ENCODE measurements around the gene SLC49A3. TPM values are rescaled to one million over a fixed set of nuclear protein-coding genes. Genes with fewer than 3 reads are reported as not detected.
"Not testable (repeated sequence)": the region's sequence is repeated elsewhere in the genome, so short reads cannot be mapped to it uniquely, and the experiment has no call there.

Gene SLC49A3
- polyA plus RNA-seq, 4 donors, result 2.6 to 7.1 (median 3.6) TPM

DNA sequence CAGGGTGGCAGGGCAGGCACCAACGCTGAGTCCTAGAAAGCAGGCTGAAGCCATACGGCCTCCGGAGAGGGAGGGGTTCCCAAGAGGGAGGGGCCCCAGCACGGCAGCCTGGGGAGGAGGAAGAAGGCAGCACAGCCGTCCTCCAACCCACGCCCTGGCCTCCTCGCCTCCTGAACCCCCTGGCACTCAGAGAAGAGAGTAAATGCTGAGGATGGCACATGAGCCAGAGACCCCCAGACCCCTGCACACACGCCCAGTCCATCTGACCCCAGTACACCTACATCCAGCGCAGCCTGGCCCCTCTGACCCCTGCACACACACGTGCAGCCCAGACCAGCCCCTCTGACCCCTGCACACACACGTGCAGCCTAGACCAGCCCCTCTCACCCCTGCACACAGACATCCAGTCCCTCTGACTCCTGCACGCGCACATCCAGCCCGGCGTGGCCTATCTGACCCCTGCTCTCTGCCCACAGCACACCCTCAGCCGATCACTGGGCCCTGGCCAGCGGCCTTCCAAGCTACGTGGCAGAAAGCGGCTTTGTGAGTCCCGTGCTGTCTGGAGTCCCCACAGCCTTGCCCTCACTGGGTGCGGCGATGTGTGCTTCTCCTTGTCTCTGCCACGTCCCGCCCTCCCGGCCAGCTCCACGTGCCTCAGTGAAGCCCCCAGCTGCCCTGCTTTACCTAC, 33.3 kb downstream of the SLC49A3 start:
- DNase-seq (ENCODE audit: low read depth in 4 of 4, low spot score in 3 of 4), result no peak

DNA sequence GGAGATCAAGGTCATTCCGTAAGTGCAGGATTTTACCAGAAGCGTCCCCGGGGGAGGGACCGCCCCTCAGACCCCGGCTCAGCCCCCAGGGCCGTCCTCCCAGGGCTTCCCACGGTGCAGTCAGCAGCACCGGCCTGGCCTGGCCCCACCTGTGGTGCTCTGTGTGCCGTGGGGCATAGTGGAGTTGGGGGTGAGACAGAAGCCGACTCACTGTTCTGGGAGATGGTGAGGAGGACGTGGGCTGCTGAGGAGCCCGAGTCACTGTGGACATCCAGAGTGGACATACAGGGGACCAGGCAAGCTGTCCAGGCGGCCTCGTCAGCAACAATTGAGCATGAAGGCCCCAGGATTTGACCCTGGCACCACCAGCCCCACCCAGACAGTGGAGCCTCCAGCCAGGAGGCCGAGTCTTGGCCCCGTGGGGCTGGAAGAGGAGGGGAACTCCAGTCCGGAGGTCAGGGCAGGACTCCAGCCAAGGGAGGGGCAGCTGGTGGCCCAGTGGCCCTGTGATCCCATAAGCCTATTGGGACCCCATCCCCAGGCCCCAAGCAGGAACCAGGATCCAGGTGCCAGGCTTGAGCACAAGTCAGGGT, 34.0 kb downstream of the SLC49A3 start:
- no peak for DNase-seq (ENCODE audit: low read depth in 4 of 4, low spot score in 3 of 4)

DNA sequence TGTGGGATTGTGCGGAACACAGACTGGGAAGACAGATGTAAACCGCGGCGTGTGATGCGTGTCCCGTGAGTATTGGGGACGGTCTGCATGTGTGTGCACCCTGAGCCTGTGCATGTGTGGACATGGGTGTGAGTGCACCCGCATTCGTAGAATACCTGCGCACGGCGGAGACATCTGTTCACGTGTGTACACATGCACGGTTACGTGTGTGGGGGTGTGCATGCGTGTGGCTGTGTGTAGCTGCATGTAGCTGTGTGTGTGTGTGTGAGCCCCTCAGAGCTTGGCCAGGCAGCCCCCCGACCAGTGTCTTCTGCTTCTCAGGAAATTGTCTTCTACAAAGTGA, 34.5 kb downstream of the SLC49A3 start:
- DNase-seq (ENCODE audit: low read depth in 4 of 4, low spot score in 3 of 4), result no peak

DNA sequence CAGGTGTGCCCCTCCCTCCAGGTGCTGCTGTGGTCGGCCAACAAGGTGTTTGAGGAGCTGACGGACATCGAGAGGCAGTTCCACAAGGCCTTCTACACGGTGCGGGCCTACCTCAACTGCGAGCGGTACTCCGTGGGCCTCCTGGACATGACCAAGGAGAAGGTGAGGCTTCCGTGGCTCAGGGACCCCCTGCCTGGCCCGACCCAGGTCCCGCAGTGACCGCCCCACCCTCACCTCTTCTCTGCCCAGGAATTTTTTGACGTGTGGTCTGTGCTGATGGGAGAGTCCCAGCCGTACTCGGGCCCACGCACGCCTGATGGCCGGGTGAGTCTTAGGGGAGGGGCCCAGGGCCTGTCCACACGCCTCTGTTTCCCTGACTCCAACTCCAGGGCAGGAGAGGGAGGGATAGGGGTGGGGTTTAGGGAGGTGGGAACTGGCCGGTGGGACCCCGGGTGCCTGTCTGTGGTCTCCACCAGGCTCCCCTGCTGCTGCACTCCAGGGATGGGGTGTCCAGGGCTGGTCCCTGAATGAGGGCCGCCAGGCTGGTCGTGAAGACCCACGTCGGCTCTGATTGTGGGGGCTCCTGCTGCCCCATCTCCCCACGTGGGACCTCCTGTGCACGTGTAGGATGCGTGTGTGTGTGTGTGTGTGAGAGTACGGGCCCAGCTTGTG, 35.0 kb downstream of the SLC49A3 start:
- no peak for DNase-seq (ENCODE audit: low read depth in 4 of 4, low spot score in 3 of 4)

DNA sequence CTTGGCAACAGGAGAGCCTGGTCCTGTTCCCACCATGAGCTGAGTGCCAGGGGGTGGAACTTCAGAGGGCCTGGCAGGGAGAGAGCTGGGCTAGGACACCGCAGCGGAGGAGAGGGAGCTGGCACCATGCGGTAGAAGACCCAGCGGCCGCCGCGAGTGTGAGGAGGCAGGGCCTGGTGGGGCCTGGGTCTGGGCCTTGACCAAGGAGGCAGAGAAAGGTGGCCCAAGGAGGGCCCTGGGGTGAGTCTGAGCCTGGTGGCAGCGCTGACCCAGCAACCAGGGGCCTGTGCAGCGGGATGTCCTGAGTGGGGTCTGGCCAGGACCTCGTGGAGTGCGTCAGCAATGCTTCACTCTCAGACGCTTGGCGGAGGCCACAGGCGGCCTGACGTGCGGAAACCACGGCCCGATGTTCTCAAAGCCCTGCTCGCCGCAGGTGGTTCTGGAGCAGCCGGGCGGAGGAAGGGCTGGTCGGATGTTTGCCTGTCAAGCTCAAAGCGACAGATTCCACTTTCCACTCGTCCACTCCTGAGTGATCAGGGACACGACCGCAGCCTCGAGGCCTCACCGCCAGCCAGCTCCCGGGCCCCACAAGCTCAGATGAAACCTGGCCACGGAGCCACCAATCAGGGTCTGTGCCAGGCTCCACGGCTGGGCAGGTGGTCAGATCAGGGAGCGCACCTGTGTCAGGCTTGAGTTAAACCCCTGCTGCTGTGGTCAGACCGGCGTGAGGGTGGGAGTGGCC, 35.7 kb downstream of the SLC49A3 start:
- DNase-seq (ENCODE audit: low read depth in 4 of 4, low spot score in 3 of 4), result no peak

DNA sequence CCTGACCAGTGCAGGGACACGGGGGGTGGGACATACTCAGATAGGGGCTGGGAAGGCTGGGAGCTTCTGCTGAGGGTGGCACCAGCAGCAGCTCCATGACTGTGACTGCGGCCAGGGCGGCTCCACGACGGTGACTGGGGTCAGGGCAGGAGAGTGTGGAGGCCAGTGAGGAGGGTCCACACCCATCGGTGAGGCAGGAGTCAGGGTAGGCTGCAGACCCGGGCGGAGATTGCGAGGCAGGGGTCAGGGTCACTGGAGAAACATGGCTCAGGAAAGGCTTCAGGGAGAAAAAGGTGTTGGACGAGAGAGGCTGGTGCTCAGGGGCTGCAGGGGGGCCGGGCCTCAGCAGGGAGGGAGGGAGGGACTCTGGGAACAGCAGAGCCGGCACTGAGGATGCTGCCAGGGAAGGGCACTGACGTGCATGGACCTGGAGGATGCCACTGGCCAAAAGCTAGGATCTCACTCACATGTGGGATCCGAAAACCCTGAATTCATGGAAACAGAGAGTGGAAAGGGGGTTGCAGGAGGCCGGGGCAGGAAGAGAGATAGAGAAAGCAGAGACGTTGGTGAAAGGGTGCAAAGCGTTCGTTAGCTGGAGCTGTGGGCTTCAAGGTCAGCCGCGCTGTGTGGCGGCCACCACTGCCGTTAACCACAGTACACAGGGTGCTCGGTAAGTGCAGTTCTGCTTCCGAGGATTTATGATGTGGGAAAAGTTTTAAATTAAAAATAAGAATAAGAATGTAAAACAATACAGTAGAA, 36.9 kb downstream of the SLC49A3 start:
- DNase-seq (ENCODE audit: low read depth in 4 of 4, low spot score in 3 of 4), result no peak

DNA sequence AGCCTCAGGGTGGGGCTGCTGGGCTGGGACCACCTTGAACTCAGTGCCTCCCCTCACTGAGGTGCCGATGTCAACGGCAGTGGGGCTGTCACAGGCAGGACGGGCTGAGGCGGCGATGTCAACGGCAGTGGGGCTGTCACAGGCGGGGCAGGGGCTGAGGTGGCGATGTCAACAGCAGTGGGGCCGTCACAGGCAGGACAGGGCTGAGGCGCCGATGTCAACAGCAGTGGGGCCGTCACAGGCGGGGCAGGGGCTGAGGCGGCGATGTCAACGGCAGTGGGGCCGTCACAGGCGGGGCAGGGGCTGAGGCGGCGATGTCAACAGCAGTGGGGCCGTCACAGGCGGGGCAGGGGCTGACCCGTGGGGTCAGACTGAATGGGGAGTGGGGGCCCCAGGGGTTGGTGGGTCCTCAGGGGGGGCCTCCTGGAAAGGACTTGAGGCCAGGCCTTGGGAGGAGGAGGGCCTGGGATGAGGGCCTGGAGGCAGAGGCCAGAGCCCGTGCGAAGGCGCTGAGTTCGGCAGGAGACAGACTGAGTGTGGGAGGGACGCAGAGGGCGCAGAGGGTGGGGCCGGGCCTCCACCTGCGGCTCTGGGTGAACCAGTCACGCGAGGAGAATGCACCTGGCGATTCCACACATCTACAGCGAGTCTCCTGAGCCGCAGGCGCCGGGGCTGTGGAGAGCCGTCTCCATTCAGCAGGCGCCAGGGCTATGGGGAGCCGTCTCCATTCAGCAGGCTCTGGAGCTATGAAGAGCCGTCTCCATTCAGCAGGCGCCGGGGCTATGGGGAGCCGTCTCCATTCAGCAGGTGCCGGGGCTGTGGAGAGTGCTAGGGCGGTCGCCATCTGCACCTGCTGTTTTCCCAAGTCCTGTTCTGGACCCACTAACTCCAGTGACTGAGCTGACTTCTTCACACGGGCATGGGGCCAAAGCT, 37.7 kb downstream of the SLC49A3 start:
- DNase-seq (ENCODE audit: low read depth in 4 of 4, low spot score in 3 of 4), result no peak

DNA sequence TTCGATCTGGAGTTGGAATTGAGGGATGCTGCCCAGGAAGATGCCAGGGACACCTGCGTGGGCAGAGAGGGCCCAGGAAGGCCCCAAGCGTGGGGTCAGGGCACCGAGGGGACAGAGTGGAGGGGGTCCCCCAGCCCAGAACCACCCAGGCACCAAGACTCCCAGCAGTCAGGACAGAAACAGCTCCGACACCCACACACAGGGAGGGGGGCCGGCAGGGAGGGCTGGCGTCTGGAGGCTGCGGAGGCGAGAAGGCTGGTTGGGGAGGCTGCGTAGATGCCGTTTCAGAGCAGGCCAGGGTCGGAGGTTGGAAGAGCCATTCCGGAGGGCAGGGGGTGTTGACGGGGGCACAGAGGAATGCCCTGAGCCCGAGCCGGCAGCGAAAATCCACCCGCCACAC, 38.5 kb downstream of the SLC49A3 start:
- no peak for DNase-seq (ENCODE audit: low read depth in 4 of 4, low spot score in 3 of 4)

DNA sequence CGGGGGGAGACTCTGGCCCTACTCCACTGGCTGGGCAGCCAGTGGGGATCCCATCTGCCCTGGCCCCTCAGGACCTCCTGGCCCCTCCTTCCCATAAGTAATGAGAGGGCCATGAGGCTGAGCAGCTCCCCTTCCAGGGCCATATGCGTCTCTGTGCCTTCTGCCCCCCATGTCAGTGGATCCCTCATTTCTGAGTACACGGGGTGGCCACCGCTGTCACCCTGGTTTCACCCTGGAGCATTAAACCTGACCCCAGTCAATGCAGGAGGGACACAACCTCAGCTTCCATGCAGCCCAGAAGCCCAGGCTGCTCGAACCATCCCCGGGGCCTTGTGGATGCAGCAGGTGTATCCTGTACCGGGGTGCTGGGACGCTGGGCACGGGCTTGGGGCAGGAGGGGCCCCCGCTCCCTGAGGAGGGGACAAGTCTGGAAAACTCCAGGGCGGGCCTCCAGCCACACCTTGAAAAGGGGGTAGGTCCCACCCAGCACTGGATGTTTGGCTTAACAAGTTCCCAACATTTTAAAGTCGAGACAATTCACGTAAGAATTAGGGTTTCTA, 39.1 kb downstream of the SLC49A3 start:
- DNase-seq (ENCODE audit: low read depth in 4 of 4, low spot score in 3 of 4), result no peak

DNA sequence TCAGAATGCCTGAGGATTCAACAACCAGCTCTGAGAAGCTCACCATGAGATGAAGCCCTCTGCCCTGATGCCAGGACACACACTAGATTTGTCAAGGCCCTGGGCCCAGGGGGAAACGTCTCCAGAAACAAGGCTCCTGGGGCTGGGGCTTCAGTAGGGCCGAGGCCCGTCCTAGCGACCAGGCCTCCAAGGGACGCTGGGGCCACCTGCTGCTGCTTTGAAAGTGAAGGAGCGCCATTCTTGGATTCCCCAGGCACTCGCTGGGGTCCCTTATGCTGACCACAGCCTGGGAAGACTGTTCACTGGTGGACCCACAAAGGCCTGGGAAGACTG, 39.7 kb downstream of the SLC49A3 start:
- no peak for DNase-seq (ENCODE audit: low read depth in 4 of 4, low spot score in 3 of 4)

DNA sequence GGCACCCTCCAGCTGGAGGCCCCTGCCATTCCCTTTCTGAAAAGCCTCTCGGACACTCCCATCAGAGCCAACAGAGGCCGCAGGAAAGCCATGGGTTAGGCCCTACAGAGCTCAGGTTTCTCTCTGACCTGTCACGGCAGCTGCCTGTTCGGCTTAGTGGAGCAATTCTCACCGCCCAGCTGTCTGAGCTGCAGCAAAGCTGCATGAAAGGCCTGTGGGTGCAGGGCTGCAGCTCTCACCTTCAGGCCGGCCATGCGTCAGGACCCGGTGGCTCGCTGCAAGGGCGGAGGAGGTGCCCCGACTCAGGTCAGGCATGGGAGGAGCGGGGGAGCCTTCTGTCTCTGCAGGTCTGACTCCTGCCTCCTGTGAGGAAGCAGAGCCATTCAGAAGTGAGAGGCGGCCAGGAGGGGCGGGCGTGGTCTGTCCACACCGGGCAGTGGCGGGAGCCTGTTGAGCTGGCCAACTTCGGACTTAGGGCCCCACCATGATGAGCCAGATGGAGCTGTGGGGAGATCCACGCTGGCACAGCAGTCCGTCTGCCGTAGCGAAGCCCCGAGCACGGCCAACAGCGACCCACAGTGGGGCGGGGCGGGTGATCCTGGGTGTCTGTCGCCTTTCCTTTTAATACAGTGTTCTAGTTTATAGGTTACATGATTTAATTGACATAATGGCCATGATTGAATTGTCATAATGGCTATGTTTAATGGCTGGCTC, 40.2 kb downstream of the SLC49A3 start:
- peak in 1 of 4 donors; percentile 57 for DNase-seq (ENCODE audit: low read depth in 4 of 4, low spot score in 3 of 4)

DNA sequence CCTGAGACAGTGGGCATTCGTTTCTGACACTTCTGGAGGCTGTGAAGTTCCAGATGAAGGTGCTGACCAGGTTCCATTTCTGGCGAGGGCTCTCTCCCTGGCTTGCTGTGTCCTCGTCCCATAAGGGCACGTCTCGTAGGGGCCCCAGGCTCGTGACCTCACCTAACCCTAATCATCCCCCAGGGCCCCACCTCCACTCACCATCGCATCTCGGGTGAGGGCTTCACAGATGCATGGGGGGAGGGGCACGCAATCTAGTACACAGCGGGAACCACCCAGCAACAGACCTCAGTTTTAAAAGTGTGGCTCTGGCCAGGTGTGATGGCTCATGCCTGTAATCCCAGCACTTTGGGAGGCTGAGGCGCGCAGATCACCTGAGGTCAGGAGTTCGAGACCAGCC, 41.5 kb downstream of the SLC49A3 start:
- DNase-seq (ENCODE audit: low read depth in 4 of 4, low spot score in 3 of 4), result no peak

DNA sequence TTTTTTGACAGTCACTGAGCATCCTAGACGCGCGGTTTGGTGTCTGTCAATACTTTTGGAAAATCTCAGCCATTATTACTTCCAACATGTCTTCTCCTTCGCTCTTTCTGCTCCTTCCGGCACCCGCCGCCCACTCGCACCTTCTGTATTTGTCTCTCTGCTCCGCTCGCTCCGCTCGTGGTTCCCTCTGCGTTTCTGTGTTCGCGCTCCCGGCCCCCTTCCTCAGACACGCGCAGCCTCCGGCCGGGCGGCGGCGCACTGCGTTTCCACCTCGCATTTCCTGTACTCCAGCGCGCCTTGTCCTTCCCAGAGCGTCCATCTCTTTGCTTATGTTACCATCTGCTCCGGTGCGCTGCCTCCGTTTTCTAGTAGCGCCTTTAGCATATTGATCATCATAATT, 42.5 kb downstream of the SLC49A3 start:
- DNase-seq (ENCODE audit: low read depth in 4 of 4, low spot score in 3 of 4), result no peak

DNA sequence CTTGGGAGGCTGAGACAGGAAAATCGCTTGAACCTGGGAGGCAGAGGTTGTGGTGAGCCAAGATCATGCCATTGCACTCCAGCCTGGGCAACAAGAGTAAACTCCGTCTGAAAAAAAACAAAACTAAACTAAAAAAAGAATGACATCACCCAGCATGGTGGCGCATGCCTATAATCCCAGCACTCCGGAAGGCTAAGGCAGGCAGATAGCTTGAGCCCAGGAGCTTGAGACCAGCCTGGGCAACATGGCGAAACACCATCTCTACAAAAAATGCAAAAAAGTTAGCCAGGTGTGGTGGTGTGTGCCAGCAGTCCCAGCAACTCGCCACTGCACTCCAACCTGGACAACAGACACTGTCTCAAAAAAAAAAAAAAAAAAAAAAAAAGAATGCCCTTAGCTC, 46.6 kb downstream of the SLC49A3 start:
- not testable (repeated sequence) for DNase-seq (ENCODE audit: low read depth in 4 of 4, low spot score in 3 of 4)

DNA sequence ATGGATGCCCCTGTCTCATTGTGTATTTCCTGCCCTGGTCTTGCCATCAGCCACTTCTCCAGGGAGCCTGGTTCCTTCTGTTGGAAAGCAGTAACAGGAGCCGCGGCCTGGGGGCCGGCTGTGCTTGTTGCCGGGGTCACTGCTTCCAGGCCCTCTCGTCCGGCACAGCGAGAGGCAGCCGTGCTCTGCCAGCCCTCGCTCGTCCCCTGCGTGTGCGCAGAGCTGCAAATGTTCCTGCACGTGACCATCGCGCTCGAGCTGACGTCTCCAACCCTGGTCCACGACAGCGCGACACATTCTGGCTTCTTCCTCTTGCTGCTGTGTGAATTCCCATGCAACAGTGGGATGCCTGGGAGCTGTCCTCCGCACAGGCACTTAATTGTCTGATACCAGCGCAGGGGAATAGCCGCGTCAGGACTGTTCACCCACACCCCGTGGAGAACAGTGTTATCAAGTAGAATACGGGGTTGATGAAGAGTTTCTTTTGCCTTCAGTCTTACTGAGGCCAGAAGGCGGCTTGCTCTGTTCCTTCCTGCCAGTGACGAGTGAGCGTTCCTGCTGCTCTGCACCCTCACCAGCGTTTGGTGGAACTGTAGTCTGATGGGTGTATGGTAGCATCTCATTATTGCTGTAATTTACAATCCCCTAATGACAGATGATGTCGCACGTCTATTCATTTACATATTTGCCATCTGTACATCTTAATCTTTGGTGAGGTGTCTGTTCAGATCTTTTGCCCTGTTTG, 51.2 kb downstream of the SLC49A3 start:
- no peak for DNase-seq (ENCODE audit: low read depth in 4 of 4, low spot score in 3 of 4)

DNA sequence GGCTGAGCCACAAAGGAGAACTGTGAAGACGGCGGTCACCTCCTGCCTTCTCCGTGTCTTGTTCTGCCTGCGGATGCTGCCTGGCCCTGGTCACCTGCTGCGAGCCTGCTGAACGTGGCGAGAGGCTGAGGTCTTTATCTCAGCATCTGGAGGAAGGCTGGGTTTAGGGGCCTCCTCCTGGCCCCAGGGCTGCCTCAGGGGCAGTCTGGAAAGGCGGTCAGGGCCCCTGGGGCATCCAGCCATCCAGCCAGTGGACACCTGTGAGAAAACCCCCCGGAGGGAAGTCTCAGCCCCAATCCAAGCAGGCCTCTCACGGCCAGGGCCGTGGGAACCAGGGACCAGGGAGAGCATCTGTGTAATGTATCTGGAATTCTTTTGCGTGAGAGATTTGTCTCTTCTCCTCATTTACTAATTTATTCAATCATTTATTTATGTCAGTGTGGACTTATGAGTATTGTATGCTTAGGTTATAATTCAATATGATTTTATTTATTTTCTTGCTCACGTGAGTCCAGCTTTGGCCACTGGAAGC, 52.3 kb downstream of the SLC49A3 start:
- no peak for DNase-seq (ENCODE audit: low read depth in 4 of 4, low spot score in 3 of 4)

DNA sequence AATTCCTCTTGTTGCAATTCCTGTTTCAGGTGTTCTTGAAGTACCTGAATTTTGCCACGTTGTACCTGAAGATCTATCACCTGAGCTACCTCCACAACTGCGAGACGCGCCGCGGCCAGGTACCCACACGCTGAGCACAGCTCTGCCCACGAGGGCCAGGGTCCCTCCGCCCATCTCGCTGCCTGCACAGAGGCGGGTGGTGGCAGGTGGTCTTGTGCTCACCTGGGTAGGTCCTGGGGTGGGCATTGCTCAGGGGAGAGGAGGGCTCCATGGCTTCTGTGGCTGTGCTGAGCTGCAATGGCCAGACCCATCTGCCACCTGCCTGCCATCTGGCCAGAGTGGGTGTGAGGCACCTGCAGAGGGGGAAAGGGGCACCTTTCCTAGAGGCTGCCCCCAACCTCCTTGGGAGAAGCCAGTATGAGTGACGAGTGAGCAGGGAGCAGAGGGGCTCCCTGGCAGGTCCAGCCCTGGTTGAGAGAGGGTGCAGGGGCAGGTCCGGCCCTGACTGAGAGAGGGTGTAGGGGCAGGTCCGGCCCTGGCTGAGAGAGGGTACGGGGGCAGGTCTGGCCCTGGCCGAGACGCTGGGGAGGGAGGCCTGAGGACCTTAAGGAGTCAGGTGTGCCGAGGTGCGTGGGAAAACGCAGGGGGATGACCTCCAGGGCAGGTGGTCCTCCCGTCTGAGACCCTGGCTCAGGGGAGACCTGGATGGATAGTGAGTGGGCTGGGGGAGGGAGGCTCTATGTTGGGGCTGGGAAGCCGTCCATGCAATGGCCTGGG, 52.9 kb downstream of the SLC49A3 start:
- DNase-seq (ENCODE audit: low read depth in 4 of 4, low spot score in 3 of 4), result no peak

All from left renal pelvis (tissue), 4 donors.